Islet precursor cell (in vitro differentiated cells): ENCODE results near the gene MT1B.

ENCODE experiments used
- DNase-seq: peaks from one replicate; pipeline ENCODE4 v3.0.0-alpha.2; 2018

The MT1B gene

DNA sequence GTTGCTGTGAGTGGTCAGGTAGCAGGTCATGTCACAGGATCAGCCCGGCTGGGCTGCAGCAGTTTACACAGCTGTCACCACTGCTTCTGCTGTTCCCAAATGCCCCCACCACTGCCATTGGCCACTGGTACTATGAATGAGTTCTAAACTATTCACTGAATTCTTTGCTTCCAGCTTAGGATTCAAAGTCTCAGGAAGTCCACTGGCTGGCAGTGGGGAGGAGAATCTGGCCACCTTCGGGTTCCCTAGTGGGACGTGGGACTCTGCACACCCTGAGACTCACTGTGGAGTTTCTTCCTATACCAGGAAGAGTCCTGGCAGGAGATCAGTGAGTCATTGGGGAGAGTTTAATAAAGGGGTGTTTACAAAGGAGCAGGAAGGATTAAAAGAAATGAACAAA, 37.5 kb downstream of the MT1B start:
- DNase-seq: no peak

DNA sequence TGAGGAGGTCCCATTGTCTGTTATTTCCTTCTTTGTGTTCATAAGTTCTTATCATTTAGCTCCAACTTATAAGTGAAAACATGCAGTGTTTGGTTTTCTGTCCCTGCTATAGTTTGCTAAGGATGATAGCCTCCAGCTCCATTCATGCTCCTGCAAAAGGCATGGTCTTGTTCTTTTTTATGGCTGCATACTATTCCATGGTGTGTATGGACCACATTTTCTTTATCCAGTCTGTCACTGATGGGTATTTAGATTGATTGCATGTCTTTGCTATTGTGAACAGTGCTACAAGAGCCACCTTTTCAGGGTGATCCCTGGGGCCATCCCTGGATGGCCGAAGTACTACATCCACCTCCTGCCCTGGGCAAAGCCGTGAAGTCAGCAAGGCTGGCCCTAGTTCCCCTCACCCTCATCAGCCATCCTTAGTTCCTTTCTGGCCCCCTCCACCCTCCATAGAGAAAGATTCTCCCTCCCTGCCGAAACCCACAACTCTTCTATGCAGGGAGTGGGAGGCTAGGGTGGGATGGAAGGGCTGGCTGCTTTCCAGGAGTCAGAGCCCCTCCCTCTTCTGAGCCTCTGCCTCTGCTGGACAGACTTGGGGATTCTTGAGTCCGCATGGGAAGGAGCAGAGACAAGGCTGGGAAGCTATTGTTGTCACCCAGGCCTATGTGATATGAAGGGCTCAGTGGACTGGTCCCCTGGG, 38.9 kb downstream of the MT1B start:
- no peak for DNase-seq

DNA sequence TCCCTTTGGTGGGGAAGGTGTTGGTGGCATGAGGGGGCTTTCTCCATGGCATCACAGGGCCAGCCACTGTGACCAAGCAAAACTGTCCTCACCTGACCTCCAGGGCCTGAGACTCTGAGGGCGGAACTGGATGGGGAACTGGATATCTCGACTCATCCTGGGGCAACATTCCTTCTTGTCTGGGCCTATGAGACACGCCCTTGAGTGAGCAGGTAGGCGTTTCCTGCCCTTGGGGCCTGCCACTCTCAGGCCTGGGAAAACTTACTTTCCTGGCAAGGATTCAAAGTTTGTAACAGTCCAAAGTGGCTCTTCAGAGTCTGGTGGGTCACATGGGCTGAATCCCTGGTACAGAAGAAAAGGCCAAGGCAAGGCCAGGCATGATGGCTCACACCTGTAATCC, 40.2 kb downstream of the MT1B start:
- peak; percentile 95 for DNase-seq

DNA sequence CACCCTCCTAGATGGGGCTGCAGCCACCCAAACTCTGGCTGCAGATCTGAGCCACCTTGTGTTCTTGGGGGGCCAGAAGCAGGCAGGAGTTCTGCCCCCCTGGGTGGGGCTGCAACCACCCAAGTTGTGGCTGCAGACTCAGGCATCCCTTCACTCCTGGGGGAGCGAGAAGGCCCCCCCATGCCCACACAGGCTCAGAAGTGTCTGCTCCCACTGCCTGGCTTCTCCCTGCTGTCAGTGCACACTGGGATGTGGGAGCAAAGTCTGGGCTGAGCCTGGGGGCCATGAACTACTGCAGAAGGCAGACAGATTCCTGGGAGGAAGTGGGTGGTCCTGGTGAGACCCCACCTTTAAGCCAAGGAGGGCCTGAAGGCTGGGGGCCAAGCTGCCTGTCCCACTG, 43.6 kb downstream of the MT1B start:
- no peak for DNase-seq

DNA sequence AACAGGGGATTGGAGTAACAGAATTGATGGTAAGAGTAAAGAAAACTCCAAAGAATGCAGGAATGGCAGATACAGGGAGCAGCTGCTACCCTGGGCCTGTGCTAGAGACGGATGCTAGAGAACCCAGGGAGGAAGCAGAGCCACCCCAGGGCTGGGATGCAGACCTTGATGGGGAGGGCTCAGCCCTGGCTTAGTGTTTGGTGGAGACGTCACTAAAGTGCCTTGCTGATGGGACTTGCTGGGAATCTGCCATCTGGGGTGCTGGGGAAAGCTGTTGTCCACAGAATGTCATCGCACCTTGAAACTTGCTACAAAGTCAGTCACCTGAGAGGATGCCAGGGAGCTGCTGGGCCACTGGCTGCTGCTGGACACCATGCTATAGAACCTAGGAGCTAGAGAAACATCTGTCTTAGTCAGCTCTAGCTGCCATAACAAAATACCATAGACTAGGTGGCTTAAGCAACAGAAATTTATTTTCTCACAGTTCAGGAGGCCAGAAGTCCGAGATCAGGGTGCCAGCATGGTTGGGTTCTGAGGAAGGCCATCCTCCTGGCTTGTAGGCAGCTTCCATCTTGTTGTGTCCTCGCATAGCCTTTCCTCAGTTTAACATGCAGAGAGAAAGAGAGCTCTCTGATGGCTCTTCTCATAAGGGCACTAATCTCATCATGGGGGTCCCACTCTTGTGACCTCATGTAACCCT, 45.9 kb downstream of the MT1B start:
- DNase-seq: no peak

DNA sequence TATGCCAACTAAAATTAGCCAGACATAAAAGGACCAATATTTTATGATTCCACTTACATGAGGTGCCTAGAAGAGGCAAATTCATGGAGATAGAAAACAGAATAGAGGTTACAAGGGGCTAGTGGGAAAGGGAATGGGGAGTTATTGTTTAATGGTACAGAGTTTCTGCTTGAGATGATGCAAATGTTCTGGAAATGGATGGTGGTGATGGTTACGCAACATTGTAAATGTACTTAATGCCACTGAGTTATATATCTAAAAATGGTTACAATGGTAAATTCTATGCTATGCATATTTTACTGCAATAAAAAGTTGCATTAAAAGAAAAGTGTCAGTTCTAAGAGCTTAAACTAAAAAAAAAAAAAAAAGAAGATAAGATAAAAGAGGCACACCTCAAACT, 48.5 kb downstream of the MT1B start:
- no peak for DNase-seq

DNA sequence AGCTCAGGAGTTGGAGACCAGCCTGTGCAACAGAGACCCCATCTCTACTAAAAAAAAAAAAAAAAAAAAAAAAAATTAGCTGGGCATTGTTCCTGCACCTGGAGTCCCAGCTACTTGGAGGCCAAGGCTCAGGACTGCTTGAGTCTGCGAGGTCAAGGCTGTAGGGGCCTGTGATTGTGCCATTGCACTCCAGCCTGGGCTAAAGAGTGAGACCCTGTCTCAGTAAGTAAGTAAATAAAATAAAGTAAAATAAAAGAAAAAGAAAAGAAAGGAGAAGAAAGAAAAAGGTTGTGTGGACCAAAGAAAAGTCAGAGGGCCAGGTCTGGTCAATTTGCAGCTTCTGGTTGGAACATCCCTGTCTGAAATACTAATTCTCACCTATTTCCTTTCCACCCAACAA, 48.9 kb downstream of the MT1B start:
- DNase-seq: no peak

DNA sequence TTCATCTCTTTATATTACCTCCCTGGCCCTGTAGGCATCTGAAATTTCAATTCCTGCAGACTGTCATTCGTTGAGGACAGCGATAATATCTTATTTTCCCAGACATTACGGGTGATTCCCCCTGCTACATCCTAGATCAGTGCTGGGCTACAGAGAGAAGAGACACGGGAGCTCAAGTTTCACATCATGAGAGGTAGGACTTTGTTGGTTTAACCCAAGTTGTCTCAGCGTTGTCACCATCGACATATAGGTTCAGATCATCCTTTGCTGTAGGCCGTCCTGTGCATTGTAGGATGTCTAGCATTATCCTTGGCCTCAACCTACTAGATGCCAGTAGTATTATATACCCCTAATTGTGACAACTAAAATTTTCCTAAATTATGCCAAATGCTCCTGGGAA, 49.8 kb downstream of the MT1B start:
- no peak for DNase-seq
